HEK293T (cell line): Measurements from ENCODE around the gene YWHAQ.

Experiments used
- CTCF ChIA-PET: fragments of 350-600 bp; formaldehyde crosslinking; extraction: SDS; loops from one replicate; lab custom pipeline; 2021; ENCODE audit warnings: antibody characterized with exemption, inconsistent platforms; lab: Yijun Ruan, JAX
- POLR2A ChIA-PET: fragments of 350-600 bp; formaldehyde crosslinking; extraction: SDS; loops from one replicate; lab custom pipeline; 2020; ENCODE audit warnings: antibody characterized with exemption, inconsistent platforms; lab: Yijun Ruan, JAX
- DNase-seq: peaks from one replicate; pipeline ENCODE4 v3.0.0; 2012; ENCODE audit warnings: mixed read lengths; ENCODE audit errors: extremely low spot score
- ARNT ChIP-seq: fragments of 450-650 bp; IDR thresholded peaks from 2 replicates; pipeline ENCODE4 v1.6.1; 2017; ENCODE audit warnings: mild to moderate bottlenecking
- BHLHE40 ChIP-seq: fragments of 450-650 bp; IDR thresholded peaks from 2 replicates; pipeline ENCODE4 v1.6.1; 2016; ENCODE audit warnings: mild to moderate bottlenecking, moderate library complexity, borderline replicate concordance
- CTBP1 ChIP-seq: fragments of 450-650 bp; IDR thresholded peaks from 2 replicates; pipeline ENCODE4 v1.6.1; 2016; ENCODE audit warnings: borderline replicate concordance
- ELF4 ChIP-seq: fragments of 450-650 bp; IDR thresholded peaks from 2 replicates; pipeline ENCODE4 v1.6.1; 2017; ENCODE audit warnings: antibody characterized with exemption
- FOXA1 ChIP-seq: fragments of 450-650 bp; IDR thresholded peaks from 2 replicates; pipeline ENCODE4 v1.6.1; 2016; ENCODE audit warnings: mild to moderate bottlenecking
- FOXK2 ChIP-seq: fragments of 450-650 bp; IDR thresholded peaks from 2 replicates; pipeline ENCODE4 v1.6.1; 2016; ENCODE audit warnings: mild to moderate bottlenecking
- FOXM1 ChIP-seq: fragments of 450-650 bp; IDR thresholded peaks from 2 replicates; pipeline ENCODE4 v1.6.1; 2017; ENCODE audit warnings: mild to moderate bottlenecking, borderline replicate concordance
- HDGF ChIP-seq: fragments of 450-650 bp; IDR thresholded peaks from 2 replicates; pipeline ENCODE4 v1.6.1; 2017; ENCODE audit warnings: antibody characterized with exemption, borderline replicate concordance
- L3MBTL2 ChIP-seq: fragments of 450-650 bp; conservative IDR thresholded peaks from 2 replicates; pipeline ENCODE4 v1.6.1; 2016; ENCODE audit warnings: mild to moderate bottlenecking
- LEF1 ChIP-seq: fragments of 450-650 bp; IDR thresholded peaks from 2 replicates; pipeline ENCODE4 v1.6.1; 2017; ENCODE audit warnings: mild to moderate bottlenecking, borderline replicate concordance
- NFRKB ChIP-seq: fragments of 450-650 bp; IDR thresholded peaks from 2 replicates; pipeline ENCODE4 v1.6.1; 2016; ENCODE audit warnings: mild to moderate bottlenecking, moderate library complexity
- PKNOX1 ChIP-seq: fragments of 450-650 bp; IDR thresholded peaks from 2 replicates; pipeline ENCODE4 v1.6.1; 2016
- SP1 ChIP-seq: fragments of 450-650 bp; IDR thresholded peaks from 2 replicates; pipeline ENCODE4 v1.6.1; 2017
- SUZ12 ChIP-seq: fragments of 450-650 bp; IDR thresholded peaks from 2 replicates; pipeline ENCODE4 v1.6.1; 2016; ENCODE audit warnings: mild to moderate bottlenecking
- TARDBP ChIP-seq: fragments of 450-650 bp; IDR thresholded peaks from 2 replicates; pipeline ENCODE4 v1.6.1; 2016
- ZNF384 ChIP-seq: fragments of 450-650 bp; IDR thresholded peaks from 2 replicates; pipeline ENCODE4 v1.6.1; 2016

Gene YWHAQ

GRCh38 chr2:9660154-9660553 lies 29.4 kb upstream of the YWHAQ start:
- DNase-seq = no peak
- TF ChIP-seq HDGF = no peak
- no peak for TF ChIP-seq SUZ12
- TF ChIP-seq NFRKB = no peak
- no peak for TF ChIP-seq LEF1
- no peak for TF ChIP-seq FOXM1
- TF ChIP-seq TARDBP = no peak
- TF ChIP-seq ELF4 = no peak
- ChIA-PET POLR2A (no interaction called here), CTCF (no interaction called here)

GRCh38 chr2:9658972-9659371 lies 28.2 kb upstream of the YWHAQ start:
- CTCF ChIA-PET = interaction anchor here (0.8 kb wide), 1 partner anchor 327 kb away, joined by 3 read pairs; no protein-coding TSS in a partner anchor
- POLR2A ChIA-PET = no interaction called here
- no peak for DNase-seq
- TF ChIP-seq CTBP1 (no peak), SUZ12 (no peak), FOXM1 (no peak), BHLHE40 (no peak), LEF1 (no peak), HDGF (no peak), L3MBTL2 (no peak), PKNOX1 (no peak), SP1 (no peak), ELF4 (no peak), ARNT (no peak), TARDBP (no peak), ZNF384 (no peak), FOXK2 (no peak), FOXA1 (no peak), NFRKB (no peak)

GRCh38 chr2:9657731-9658130 lies 26.9 kb upstream of the YWHAQ start:
- ChIA-PET POLR2A (interaction anchor here (0.9 to 1.4 kb wide), 2 partner anchors 27 to 102 kb away, joined by 3 to 5 read pairs; partner anchors contain the start of genes ADAM17 and YWHAQ), CTCF (no interaction called here)
- DNase-seq = no peak
- TF ChIP-seq TARDBP (no peak), FOXA1 (no peak), CTBP1 (no peak), FOXM1 (no peak), BHLHE40 (no peak), ARNT (no peak), SP1 (no peak), NFRKB (no peak), PKNOX1 (no peak), LEF1 (no peak), FOXK2 (no peak), SUZ12 (no peak), ZNF384 (no peak), L3MBTL2 (no peak), ELF4 (no peak), HDGF (no peak)

GRCh38 chr2:9657083-9657482 lies 26.3 kb upstream of the YWHAQ start:
- no peak for TF ChIP-seq HDGF
- no peak for TF ChIP-seq NFRKB
- no peak for TF ChIP-seq LEF1
- no peak for TF ChIP-seq L3MBTL2
- no peak for TF ChIP-seq ZNF384
- TF ChIP-seq PKNOX1 = no peak
- no peak for TF ChIP-seq CTBP1
- TF ChIP-seq BHLHE40 = no peak
- ChIA-PET CTCF (no interaction called here), POLR2A (interaction anchor here (0.9 to 1.4 kb wide), 2 partner anchors 26 to 101 kb away, joined by 3 to 5 read pairs; partner anchors contain the start of genes ADAM17 and YWHAQ)
- DNase-seq = no peak

- CTCF ChIA-PET = no interaction called here
- no peak for TF ChIP-seq ZNF384
- TF ChIP-seq NFRKB = no peak
- no peak for DNase-seq
- POLR2A ChIA-PET = no interaction called here
Measured at GRCh38 chr2:9656270-9656766, 25.5 kb upstream of the YWHAQ start.

- TF ChIP-seq NFRKB (no peak), BHLHE40 (no peak), TARDBP (no peak), L3MBTL2 (no peak), CTBP1 (no peak), ZNF384 (no peak), SUZ12 (no peak), HDGF (no peak), LEF1 (no peak), SP1 (no peak), FOXM1 (no peak), FOXK2 (no peak), PKNOX1 (no peak)
- ChIA-PET CTCF (no interaction called here), POLR2A (interaction anchor here (1.2 kb wide), 1 partner anchor 25 kb away, joined by 3 read pairs; the partner anchor contains the start of gene YWHAQ)
- DNase-seq = no peak
Measured at GRCh38 chr2:9655441-9656269, 24.9 kb upstream of the YWHAQ start.
